NCI-H2196 (cell line): ENCODE results near the gene HOXC13.
A peak's percentile ranks its signal among the peaks of the same experiment; 100 is the strongest.

ENCODE experiments used
- DNase-seq: peaks from one replicate; lab custom pipeline; 2025; ENCODE audit not compliant: unreplicated experiment; lab: John Stamatoyannopoulos, UW

HOXC13 gene

GRCh38 chr12:53993162-53994008 is 54.8 kb downstream of the HOXC13 start:
- DNase-seq: no peak

GRCh38 chr12:53994009-53994263 is 55.3 kb downstream of the HOXC13 start:
- no peak for DNase-seq

- DNase-seq: peak; percentile 41
Observed at GRCh38 chr12:53994264-53995001, 55.8 kb downstream of the HOXC13 start.

- peak; percentile 48 for DNase-seq
Observed at GRCh38 chr12:53995002-53995377, 56.4 kb downstream of the HOXC13 start.

GRCh38 chr12:53995378-53996239 is 57.0 kb downstream of the HOXC13 start:
- peak; percentile 66 for DNase-seq
